Activated CD4-positive, CD25-positive, alpha-beta regulatory T cell (primary cell): Measurements from ENCODE around the gene SMIM14.
"Not testable (repeated sequence)": the region's sequence is repeated elsewhere in the genome, so short reads cannot be mapped to it uniquely, and the experiment has no call there.

Experiments
- DNase-seq, 4 experiments: peaks; one replicate each; lab custom pipeline; 2025; lab: John Stamatoyannopoulos, UW

The SMIM14 gene

GRCh38 chr4:39530682-39531081 is 108.0 kb downstream of the SMIM14 start:
- DNase-seq = no peak

- DNase-seq = no peak
These were observed 109.1 kb downstream of the SMIM14 start for GRCh38 chr4:39529534-39529933.

GRCh38 chr4:39528061-39528465 is 110.6 kb downstream of the SMIM14 start:
- no peak for DNase-seq

- peak; percentile 81 to 87 (median 82) for DNase-seq
These were observed 111.2 kb downstream of the SMIM14 start, which contains the start of gene UGDH for GRCh38 chr4:39527296-39528060. Gene UGDH, minus strand, starts transcription at chr4:39527439. Its CDS starts 5,927 bp downstream, at chr4:39521512.

- peak in 2 of 4 experiments; percentile 6 to 26 for DNase-seq
These were observed 111.8 kb downstream of the SMIM14 start for GRCh38 chr4:39526765-39527295.

- no peak for DNase-seq
These were observed 112.6 kb downstream of the SMIM14 start for GRCh38 chr4:39525822-39526690.

GRCh38 chr4:39524161-39524957 is 114.3 kb downstream of the SMIM14 start:
- DNase-seq = no peak

GRCh38 chr4:39522068-39522467 is 116.6 kb downstream of the SMIM14 start:
- no peak for DNase-seq

- no peak for DNase-seq
These were observed 117.3 kb downstream of the SMIM14 start for GRCh38 chr4:39521253-39521919.

- DNase-seq = no peak
These were observed 120.2 kb downstream of the SMIM14 start for GRCh38 chr4:39518484-39518883.

- no peak for DNase-seq
These were observed 122.2 kb downstream of the SMIM14 start for GRCh38 chr4:39516407-39516966.

- not testable (repeated sequence) for DNase-seq
These were observed 122.8 kb downstream of the SMIM14 start for GRCh38 chr4:39515669-39516401.

GRCh38 chr4:39514888-39515401 is 123.7 kb downstream of the SMIM14 start:
- DNase-seq = no peak

GRCh38 chr4:39514266-39514665 is 124.4 kb downstream of the SMIM14 start:
- not testable (repeated sequence) for DNase-seq

- no peak for DNase-seq
These were observed 128.2 kb downstream of the SMIM14 start for GRCh38 chr4:39510348-39510929.

GRCh38 chr4:39505581-39505980 is 133.1 kb downstream of the SMIM14 start:
- no peak for DNase-seq

- no peak for DNase-seq
These were observed 134.1 kb downstream of the SMIM14 start for GRCh38 chr4:39504538-39504937.

GRCh38 chr4:39502664-39503035 is 136.0 kb downstream of the SMIM14 start:
- DNase-seq = not testable (repeated sequence)

- no peak for DNase-seq
These were observed 136.5 kb downstream of the SMIM14 start for GRCh38 chr4:39502019-39502663.
